ENCODE measurements around the gene INPP5J. TPM values are rescaled to one million over a fixed set of nuclear protein-coding genes. Genes with fewer than 3 reads are reported as not detected.
A peak's percentile ranks its signal among the peaks of the same experiment; 100 is the strongest.

The INPP5J gene
- total RNA-seq, 1 experiment from 2014 or later, result 6.2 TPM

DNA sequence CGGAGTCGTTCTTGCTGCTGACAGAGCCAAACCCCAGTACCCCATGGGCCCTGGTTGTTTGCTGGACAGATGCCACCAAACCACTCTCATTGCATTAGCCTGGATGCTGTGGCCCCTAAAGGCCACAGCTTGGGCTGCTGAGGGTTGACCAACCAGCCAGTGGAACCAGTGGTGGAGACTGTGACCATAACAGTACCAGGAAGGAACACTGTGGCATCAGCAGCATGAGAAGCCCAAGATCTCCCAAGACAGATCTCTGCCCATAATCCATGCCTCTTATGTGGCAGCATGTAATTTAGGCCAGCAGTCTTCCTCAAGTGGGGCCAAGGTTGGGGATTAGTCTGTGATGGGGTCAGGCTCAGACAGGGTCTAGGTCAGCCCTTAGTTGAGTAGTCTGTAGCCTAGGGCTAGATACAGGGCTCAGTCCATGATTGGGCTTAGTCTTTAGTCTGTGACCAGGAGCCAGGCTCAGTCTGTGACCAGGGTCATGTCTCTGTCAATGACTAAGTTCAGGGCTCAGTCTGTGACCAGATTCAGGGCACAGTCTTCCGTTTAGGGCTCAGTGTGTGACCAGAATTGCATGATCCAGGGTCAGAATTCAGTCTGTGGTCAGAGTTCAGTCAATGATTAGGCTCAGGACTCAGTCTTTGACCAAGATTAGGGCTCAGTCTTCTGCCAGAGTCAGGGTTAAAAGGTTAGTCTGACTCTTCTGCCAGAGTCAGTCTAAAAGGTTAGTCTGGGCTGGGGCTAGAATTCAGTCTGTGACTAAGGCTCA lies 4.5 kb upstream of the INPP5J start (continued):
- TF ChIP-seq, protein P1, sequence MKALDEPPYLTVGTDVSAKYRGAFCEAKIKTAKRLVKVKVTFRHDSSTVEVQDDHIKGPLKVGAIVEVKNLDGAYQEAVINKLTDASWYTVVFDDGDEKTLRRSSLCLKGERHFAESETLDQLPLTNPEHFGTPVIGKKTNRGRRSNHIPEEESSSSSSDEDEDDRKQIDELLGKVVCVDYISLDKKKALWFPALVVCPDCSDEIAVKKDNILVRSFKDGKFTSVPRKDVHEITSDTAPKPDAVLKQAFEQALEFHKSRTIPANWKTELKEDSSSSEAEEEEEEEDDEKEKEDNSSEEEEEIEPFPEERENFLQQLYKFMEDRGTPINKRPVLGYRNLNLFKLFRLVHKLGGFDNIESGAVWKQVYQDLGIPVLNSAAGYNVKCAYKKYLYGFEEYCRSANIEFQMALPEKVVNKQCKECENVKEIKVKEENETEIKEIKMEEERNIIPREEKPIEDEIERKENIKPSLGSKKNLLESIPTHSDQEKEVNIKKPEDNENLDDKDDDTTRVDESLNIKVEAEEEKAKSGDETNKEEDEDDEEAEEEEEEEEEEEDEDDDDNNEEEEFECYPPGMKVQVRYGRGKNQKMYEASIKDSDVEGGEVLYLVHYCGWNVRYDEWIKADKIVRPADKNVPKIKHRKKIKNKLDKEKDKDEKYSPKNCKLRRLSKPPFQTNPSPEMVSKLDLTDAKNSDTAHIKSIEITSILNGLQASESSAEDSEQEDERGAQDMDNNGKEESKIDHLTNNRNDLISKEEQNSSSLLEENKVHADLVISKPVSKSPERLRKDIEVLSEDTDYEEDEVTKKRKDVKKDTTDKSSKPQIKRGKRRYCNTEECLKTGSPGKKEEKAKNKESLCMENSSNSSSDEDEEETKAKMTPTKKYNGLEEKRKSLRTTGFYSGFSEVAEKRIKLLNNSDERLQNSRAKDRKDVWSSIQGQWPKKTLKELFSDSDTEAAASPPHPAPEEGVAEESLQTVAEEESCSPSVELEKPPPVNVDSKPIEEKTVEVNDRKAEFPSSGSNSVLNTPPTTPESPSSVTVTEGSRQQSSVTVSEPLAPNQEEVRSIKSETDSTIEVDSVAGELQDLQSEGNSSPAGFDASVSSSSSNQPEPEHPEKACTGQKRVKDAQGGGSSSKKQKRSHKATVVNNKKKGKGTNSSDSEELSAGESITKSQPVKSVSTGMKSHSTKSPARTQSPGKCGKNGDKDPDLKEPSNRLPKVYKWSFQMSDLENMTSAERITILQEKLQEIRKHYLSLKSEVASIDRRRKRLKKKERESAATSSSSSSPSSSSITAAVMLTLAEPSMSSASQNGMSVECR (CRISPR knock-in tag; IDR thresholded peaks at IDR 0.05; ENCODE audit: borderline replicate concordance), result no peak
- TF ChIP-seq, protein P2, sequence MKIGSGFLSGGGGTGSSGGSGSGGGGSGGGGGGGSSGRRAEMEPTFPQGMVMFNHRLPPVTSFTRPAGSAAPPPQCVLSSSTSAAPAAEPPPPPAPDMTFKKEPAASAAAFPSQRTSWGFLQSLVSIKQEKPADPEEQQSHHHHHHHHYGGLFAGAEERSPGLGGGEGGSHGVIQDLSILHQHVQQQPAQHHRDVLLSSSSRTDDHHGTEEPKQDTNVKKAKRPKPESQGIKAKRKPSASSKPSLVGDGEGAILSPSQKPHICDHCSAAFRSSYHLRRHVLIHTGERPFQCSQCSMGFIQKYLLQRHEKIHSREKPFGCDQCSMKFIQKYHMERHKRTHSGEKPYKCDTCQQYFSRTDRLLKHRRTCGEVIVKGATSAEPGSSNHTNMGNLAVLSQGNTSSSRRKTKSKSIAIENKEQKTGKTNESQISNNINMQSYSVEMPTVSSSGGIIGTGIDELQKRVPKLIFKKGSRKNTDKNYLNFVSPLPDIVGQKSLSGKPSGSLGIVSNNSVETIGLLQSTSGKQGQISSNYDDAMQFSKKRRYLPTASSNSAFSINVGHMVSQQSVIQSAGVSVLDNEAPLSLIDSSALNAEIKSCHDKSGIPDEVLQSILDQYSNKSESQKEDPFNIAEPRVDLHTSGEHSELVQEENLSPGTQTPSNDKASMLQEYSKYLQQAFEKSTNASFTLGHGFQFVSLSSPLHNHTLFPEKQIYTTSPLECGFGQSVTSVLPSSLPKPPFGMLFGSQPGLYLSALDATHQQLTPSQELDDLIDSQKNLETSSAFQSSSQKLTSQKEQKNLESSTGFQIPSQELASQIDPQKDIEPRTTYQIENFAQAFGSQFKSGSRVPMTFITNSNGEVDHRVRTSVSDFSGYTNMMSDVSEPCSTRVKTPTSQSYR (CRISPR knock-in tag; IDR thresholded peaks at IDR 0.05), result no peak

DNA sequence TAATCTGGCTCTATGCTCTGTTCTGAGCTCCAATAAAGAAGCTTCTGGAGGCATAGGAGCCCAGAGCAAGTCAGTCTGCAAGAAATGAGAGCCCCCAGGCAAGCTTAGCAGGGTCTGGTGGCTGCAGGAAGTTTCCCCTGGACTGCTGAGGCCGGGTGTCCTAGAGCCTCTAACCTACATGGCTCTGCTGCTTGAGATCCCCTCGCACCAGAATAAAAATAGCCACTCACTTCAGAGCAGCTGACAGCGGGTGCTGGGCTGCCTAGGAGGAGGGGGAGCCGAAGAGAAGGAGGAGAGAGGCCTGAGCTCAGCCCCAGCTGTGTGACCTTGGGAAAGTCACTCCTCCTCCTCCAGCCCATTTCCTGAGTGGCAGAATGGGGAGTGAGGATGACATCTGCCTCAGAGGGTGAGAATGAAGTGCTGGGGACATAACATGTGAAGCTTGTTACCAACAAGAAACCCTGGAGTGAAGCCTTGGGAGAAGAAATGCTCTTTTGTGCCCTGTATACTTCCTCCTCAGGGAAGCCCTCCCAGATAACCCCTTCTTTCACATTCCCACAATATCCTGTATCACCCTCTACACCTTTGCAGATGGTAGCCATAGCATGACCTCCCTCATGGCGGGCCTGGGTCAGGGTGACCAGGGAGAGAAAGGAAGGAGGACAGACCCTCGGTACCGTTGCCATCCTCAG lies 3.6 kb upstream of the INPP5J start:
- no peaks in the 10 kb centered on the region; the same call in 1 of the 2 replicates for H3K27me3 Mint-ChIP-seq (ENCODE audit: low read depth)

More for the DNA sequence above, 3.6 kb upstream of the INPP5J start:
- Mint-ChIP-seq H3K4me1 (peaks cover 28% of the 10 kb centered on the region), H3K9me3 (no peaks in the 10 kb centered on the region), H3K4me3 (no peak overlapping the region), H3K27ac (no peak overlapping the region), H3K36me3 (no peaks in the 10 kb centered on the region)
- POLR2A ChIA-PET, result no interaction called here
- CTCF ChIA-PET, result interaction anchor here (0.6 to 3.0 kb wide), 7 partner anchors 12 to 67 kb away, joined by 3 to 23 read pairs (median 4); partner anchors contain the start of genes PLA2G3 and SELENOM
- no peak for TF ChIP-seq CREB1 (CRISPR knock-in tag; IDR thresholded peaks at IDR 0.05)
- no peak for TF ChIP-seq NFYB (CRISPR knock-in tag; conservative IDR thresholded peaks at IDR 0.05; ENCODE audit: low read depth)
- TF ChIP-seq, protein P3, sequence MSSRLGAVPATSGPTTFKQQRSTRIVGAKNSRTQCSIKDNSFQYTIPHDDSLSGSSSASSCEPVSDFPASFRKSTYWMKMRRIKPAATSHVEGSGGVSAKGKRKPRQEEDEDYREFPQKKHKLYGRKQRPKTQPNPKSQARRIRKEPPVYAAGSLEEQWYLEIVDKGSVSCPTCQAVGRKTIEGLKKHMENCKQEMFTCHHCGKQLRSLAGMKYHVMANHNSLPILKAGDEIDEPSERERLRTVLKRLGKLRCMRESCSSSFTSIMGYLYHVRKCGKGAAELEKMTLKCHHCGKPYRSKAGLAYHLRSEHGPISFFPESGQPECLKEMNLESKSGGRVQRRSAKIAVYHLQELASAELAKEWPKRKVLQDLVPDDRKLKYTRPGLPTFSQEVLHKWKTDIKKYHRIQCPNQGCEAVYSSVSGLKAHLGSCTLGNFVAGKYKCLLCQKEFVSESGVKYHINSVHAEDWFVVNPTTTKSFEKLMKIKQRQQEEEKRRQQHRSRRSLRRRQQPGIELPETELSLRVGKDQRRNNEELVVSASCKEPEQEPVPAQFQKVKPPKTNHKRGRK (CRISPR knock-in tag; IDR thresholded peaks at IDR 0.05; ENCODE audit: borderline replicate concordance), result no peak
- no peak for TF ChIP-seq SP1 (CRISPR knock-in tag; conservative IDR thresholded peaks at IDR 0.05)
- no peak for TF ChIP-seq HMGA2 (CRISPR knock-in tag; IDR thresholded peaks at IDR 0.05)
- no peak for TF ChIP-seq SMAD4 (CRISPR knock-in tag; IDR thresholded peaks at IDR 0.05)
- TF ChIP-seq FOXJ3 (CRISPR knock-in tag; IDR thresholded peaks at IDR 0.05; ENCODE audit: borderline replicate concordance), result no peak
- TF ChIP-seq ZNF219 (CRISPR knock-in tag; IDR thresholded peaks at IDR 0.05; ENCODE audit: borderline replicate concordance), result no peak
- TF ChIP-seq, protein P4, sequence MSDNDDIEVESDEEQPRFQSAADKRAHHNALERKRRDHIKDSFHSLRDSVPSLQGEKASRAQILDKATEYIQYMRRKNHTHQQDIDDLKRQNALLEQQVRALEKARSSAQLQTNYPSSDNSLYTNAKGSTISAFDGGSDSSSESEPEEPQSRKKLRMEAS (CRISPR knock-in tag; IDR thresholded peaks at IDR 0.05), result no peak
- TF ChIP-seq GRHL2 (CRISPR knock-in tag; IDR thresholded peaks at IDR 0.05; ENCODE audit: insufficient replicate concordance, severe bottlenecking), result no peak
- TF ChIP-seq JUN (CRISPR knock-in tag; IDR thresholded peaks at IDR 0.05), result no peak
- no peak for TF ChIP-seq TEAD4 (CRISPR knock-in tag; IDR thresholded peaks at IDR 0.05)
- TF ChIP-seq ATF1 (CRISPR knock-in tag; IDR thresholded peaks at IDR 0.05), result no peak
- no peak for TF ChIP-seq FOXK1 (CRISPR knock-in tag; IDR thresholded peaks at IDR 0.05)
- TF ChIP-seq, protein P5, sequence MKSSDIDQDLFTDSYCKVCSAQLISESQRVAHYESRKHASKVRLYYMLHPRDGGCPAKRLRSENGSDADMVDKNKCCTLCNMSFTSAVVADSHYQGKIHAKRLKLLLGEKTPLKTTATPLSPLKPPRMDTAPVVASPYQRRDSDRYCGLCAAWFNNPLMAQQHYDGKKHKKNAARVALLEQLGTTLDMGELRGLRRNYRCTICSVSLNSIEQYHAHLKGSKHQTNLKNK (CRISPR knock-in tag; IDR thresholded peaks at IDR 0.05), result no peak
- TF ChIP-seq, protein P6, sequence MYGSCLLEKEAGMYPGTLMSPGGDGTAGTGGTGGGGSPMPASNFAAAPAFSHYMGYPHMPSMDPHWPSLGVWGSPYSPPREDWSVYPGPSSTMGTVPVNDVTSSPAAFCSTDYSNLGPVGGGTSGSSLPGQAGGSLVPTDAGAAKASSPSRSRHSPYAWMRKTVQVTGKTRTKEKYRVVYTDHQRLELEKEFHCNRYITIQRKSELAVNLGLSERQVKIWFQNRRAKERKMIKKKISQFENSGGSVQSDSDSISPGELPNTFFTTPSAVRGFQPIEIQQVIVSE (CRISPR knock-in tag; IDR thresholded peaks at IDR 0.05; ENCODE audit: borderline replicate concordance), result no peak
- ATAC-seq (peak; percentile 21), DNase-seq (ENCODE audit: low spot score) (no peak)

Measured in WTC11 (cell line).